Adrenal gland (tissue), 5 donors: ENCODE results near the gene PTPN22.

ENCODE experiments used
- POLR2A ChIP-seq, 2 donors: fragments of 450-650 bp; IDR thresholded peaks; one replicate each; pipeline ENCODE4 v1.6.1; 2017; ENCODE audit warnings: antibody characterized with exemption in 2 of 2, mild to moderate bottlenecking in 2 of 2, moderate library complexity in 1 of 2
- TF ChIP-seq, protein P1 (sequence below), 6 experiments: fragments of 450-650 bp in 4 of 6; fragments of 200-600 bp in 2 of 6; sonication (generic) in 1 of 6; IDR thresholded peaks; 1 replicate in 5 of 6; 2 replicates in 1 of 6; pipeline versions ENCODE4 v1.5.1 to v1.8.0; 2016 to 2021; ENCODE audit warnings: antibody characterized with exemption in 6 of 6, mild to moderate bottlenecking in 2 of 6, moderate library complexity in 1 of 6
- donor health status: DM: no; HTN: no; CAD: no.

DNA sequence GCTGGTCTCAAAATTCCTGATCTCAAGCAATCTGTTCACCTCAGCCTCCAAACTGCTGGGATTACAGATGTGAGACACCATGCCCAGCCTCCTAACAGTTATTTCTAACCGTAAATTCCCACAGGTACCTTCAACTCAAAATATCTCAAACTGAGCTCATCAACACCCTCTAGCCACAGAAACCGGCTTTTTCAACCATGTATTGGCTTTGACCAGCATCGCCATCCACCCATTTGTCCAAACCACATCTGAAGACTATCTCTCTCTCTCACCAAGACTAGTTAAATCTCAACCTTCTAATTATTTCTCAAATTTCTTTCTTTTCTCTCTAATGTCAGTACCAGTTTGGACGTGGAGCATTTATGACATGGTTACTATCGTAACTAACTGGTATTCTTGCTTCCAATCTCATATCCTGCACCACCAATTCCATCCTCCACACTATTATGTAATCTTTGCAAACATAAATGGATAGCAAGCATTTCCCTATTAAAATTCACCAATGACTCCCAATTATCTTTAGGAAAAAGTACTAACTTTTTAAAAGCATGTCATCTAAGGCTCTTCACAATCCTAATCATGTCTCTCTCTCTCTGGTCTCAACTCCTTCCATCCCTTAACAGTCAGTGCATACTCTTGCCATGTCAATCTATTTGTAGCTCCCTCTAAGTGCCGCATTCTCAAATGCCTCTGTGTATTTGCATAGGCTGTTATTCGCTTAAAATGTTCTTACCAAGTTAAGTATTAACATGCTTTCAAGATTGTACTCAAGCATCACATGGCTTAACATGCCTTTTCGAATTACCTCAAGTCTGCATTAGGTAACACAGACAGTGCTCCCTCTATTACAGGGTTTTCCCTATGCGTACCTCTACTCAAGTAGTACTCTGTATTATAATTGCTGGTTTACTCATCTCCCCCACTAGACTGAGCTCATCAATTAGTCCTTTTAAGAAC, 77.4 kb downstream of the PTPN22 start:
- TF ChIP-seq, protein P1, sequence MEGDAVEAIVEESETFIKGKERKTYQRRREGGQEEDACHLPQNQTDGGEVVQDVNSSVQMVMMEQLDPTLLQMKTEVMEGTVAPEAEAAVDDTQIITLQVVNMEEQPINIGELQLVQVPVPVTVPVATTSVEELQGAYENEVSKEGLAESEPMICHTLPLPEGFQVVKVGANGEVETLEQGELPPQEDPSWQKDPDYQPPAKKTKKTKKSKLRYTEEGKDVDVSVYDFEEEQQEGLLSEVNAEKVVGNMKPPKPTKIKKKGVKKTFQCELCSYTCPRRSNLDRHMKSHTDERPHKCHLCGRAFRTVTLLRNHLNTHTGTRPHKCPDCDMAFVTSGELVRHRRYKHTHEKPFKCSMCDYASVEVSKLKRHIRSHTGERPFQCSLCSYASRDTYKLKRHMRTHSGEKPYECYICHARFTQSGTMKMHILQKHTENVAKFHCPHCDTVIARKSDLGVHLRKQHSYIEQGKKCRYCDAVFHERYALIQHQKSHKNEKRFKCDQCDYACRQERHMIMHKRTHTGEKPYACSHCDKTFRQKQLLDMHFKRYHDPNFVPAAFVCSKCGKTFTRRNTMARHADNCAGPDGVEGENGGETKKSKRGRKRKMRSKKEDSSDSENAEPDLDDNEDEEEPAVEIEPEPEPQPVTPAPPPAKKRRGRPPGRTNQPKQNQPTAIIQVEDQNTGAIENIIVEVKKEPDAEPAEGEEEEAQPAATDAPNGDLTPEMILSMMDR (IDR thresholded peaks at IDR 0.05), result no peak
- TF ChIP-seq POLR2A (IDR thresholded peaks at IDR 0.05), result no peak
